Activated naive CD8-positive, alpha-beta T cell treated with anti-CD3 and anti-CD28 coated beads, Interleukin-2, amount 10 ng/mL, durations not matched to agents 7 days and 5 days (primary cell): ENCODE data around the gene IKBKG. TPM values are rescaled to one million over a fixed set of nuclear protein-coding genes. Genes with fewer than 3 reads are reported as not detected.
A peak's percentile ranks its signal among the peaks of the same experiment; 100 is the strongest.
"Not testable (repeated sequence)": the region's sequence is repeated elsewhere in the genome, so short reads cannot be mapped to it uniquely, and the experiment has no call there.

Experiments
- ATAC-seq: fragments of 150-1000 bp; cut with Tn5 transposase; one replicate; pipeline ENCODE4 v1.10.0; 2021; ENCODE audit warnings: low read depth, moderate library complexity
- POLR2A ChIA-PET: fragments of 350-600 bp; sonication (Branson Sonifier 250); formaldehyde crosslinking; loops from one replicate; lab custom pipeline; 2021; ENCODE audit warnings: antibody characterized with exemption; lab: Charles Lee
- DNase-seq: peaks from one replicate; pipeline ENCODE4 v3.0.0; 2021
- H3K27ac Mint-ChIP-seq: one replicate; pipeline ENCODE4 v1.8.0; 2022; ENCODE audit warnings: mild to moderate bottlenecking, mixed read lengths
- H3K27me3 Mint-ChIP-seq: one replicate; pipeline ENCODE4 v1.8.0; 2022; ENCODE audit warnings: mild to moderate bottlenecking, moderate library complexity, mixed read lengths
- H3K36me3 Mint-ChIP-seq: one replicate; pipeline ENCODE4 v1.8.0; 2021; ENCODE audit warnings: mild to moderate bottlenecking, mixed read lengths
- H3K4me1 Mint-ChIP-seq: one replicate; pipeline ENCODE4 v1.8.0; 2021; ENCODE audit warnings: mixed read lengths
- H3K4me3 Mint-ChIP-seq: one replicate; pipeline ENCODE4 v1.8.0; 2022; ENCODE audit warnings: mild to moderate bottlenecking, moderate library complexity, mixed read lengths
- H3K9me3 Mint-ChIP-seq: one replicate; pipeline ENCODE4 v1.8.0; 2021; ENCODE audit warnings: mixed read lengths
- total RNA-seq, 2 experiments: library from RNA; stranded (reverse); gene quantifications; one replicate each; pipeline ENCODE4 v1.2.3, GENCODE V29; 2021

IKBKG gene
- 10 to 100 TPM; 56.1 to 61.7 TPM for total RNA-seq

- Mint-ChIP-seq H3K27me3 (no peaks in the 10 kb centered on the region), H3K4me3 (peak within 1 kb of the TSS; percentile 96), H3K9me3 (no peaks in the 10 kb centered on the region), H3K4me1 (peaks cover 34% of the 10 kb centered on the region), H3K36me3 (peaks cover 14% of the 10 kb centered on the region), H3K27ac (peak within 1 kb of the TSS; percentile 84)
- DNase-seq (peak; percentile 93), ATAC-seq (peak; percentile 79)
- POLR2A ChIA-PET: interaction anchor here (0.6 to 1.9 kb wide), 6 partner anchors 57 to 509 kb away, joined by 3 to 10 read pairs (median 4); partner anchors contain the start of genes RPL10 and SLC10A3
Measured at GRCh38 chrX:154547245-154548027, at the start of gene IKBKG. Gene IKBKG (plus strand): TSS chrX:154547620. CDS start chrX:154552003, 4,383 bp downstream.

- not testable (repeated sequence) for H3K4me1 Mint-ChIP-seq, ATAC-seq
Measured at GRCh38 chrX:154501423-154501822, 46.0 kb upstream of the IKBKG start.

GRCh38 chrX:154502098-154502497 lies 45.3 kb upstream of the IKBKG start:
- no peak overlapping the region for H3K27ac Mint-ChIP-seq
- no peaks in the 10 kb centered on the region for H3K9me3 Mint-ChIP-seq
- POLR2A ChIA-PET: interaction anchor here (0.7 kb wide), 3 partner anchors 9 to 37 kb away, joined by 4 to 5 read pairs (median 4); partner anchors contain the start of gene UBL4A
- ATAC-seq (no peak), DNase-seq (no peak)
- peaks cover 3% of the 10 kb centered on the region for H3K4me1 Mint-ChIP-seq
- no peaks in the 10 kb centered on the region for H3K27me3 Mint-ChIP-seq
- no peak overlapping the region for H3K4me3 Mint-ChIP-seq
- H3K36me3 Mint-ChIP-seq: no peaks in the 10 kb centered on the region

More at GRCh38 chrX:154501423-154501822, 46.0 kb upstream of the IKBKG start:
- not testable (repeated sequence) for H3K4me3 Mint-ChIP-seq, H3K27ac Mint-ChIP-seq, H3K27me3 Mint-ChIP-seq, H3K36me3 Mint-ChIP-seq, DNase-seq, H3K9me3 Mint-ChIP-seq
- POLR2A ChIA-PET: interaction anchor here (0.7 kb wide), 1 partner anchor 15 kb away, joined by 4 read pairs; the partner anchor contains the start of gene UBL4A

GRCh38 chrX:154502989-154503388 lies 44.4 kb upstream of the IKBKG start:
- POLR2A ChIA-PET: no interaction called here
- Mint-ChIP-seq H3K4me1 (no peaks in the 10 kb centered on the region), H3K9me3 (no peaks in the 10 kb centered on the region), H3K27ac (no peak overlapping the region), H3K36me3 (no peaks in the 10 kb centered on the region), H3K27me3 (no peaks in the 10 kb centered on the region), H3K4me3 (no peak overlapping the region)
- ATAC-seq (no peak), DNase-seq (no peak)

GRCh38 chrX:154505734-154506133 lies 41.7 kb upstream of the IKBKG start:
- no peak for DNase-seq
- Mint-ChIP-seq H3K36me3 (peaks cover 11% of the 10 kb centered on the region), H3K4me1 (peaks cover 4% of the 10 kb centered on the region), H3K27me3 (no peaks in the 10 kb centered on the region), H3K4me3 (no peak overlapping the region), H3K9me3 (peaks cover 1% of the 10 kb centered on the region), H3K27ac (no peak overlapping the region)
- no peak for ATAC-seq
- POLR2A ChIA-PET: no interaction called here

GRCh38 chrX:154506483-154507332 lies 40.7 kb upstream of the IKBKG start:
- H3K4me1 Mint-ChIP-seq: peaks cover 11% of the 10 kb centered on the region
- no peak overlapping the region for H3K27ac Mint-ChIP-seq
- DNase-seq (no peak), ATAC-seq (no peak)
- POLR2A ChIA-PET: no interaction called here
- H3K27me3 Mint-ChIP-seq: no peaks in the 10 kb centered on the region
- H3K36me3 Mint-ChIP-seq: peaks cover 13% of the 10 kb centered on the region
- H3K4me3 Mint-ChIP-seq: no peak overlapping the region
- H3K9me3 Mint-ChIP-seq: peaks cover 1% of the 10 kb centered on the region

GRCh38 chrX:154507673-154508383 lies 39.6 kb upstream of the IKBKG start:
- Mint-ChIP-seq H3K9me3 (peaks cover 1% of the 10 kb centered on the region), H3K4me1 (peaks cover 14% of the 10 kb centered on the region), H3K27ac (no peak overlapping the region), H3K36me3 (peaks cover 13% of the 10 kb centered on the region), H3K27me3 (no peaks in the 10 kb centered on the region), H3K4me3 (no peak overlapping the region)
- POLR2A ChIA-PET: no interaction called here
- ATAC-seq (no peak), DNase-seq (no peak)

- ATAC-seq (no peak), DNase-seq (no peak)
- peaks cover 13% of the 10 kb centered on the region for H3K36me3 Mint-ChIP-seq
- POLR2A ChIA-PET: no interaction called here
- H3K27me3 Mint-ChIP-seq: no peaks in the 10 kb centered on the region
- no peak overlapping the region for H3K27ac Mint-ChIP-seq
- peaks cover 1% of the 10 kb centered on the region for H3K9me3 Mint-ChIP-seq
- no peak overlapping the region for H3K4me3 Mint-ChIP-seq
- peaks cover 14% of the 10 kb centered on the region for H3K4me1 Mint-ChIP-seq
Measured at GRCh38 chrX:154508384-154508745, 39.1 kb upstream of the IKBKG start.

GRCh38 chrX:154509455-154509854 lies 38.0 kb upstream of the IKBKG start:
- H3K36me3 Mint-ChIP-seq: peaks cover 18% of the 10 kb centered on the region
- no peak overlapping the region for H3K4me3 Mint-ChIP-seq
- no peak for ATAC-seq
- no peak for DNase-seq
- H3K27me3 Mint-ChIP-seq: no peaks in the 10 kb centered on the region
- no peak overlapping the region for H3K27ac Mint-ChIP-seq
- POLR2A ChIA-PET: no interaction called here
- peaks cover 20% of the 10 kb centered on the region for H3K4me1 Mint-ChIP-seq
- peaks cover 1% of the 10 kb centered on the region for H3K9me3 Mint-ChIP-seq

- ATAC-seq: no peak
Measured at GRCh38 chrX:154511761-154512160, 35.7 kb upstream of the IKBKG start.

GRCh38 chrX:154512879-154513553 lies 34.4 kb upstream of the IKBKG start:
- peaks cover 30% of the 10 kb centered on the region for H3K4me1 Mint-ChIP-seq
- H3K36me3 Mint-ChIP-seq: peaks cover 23% of the 10 kb centered on the region
- no peak for DNase-seq
- peaks cover 1% of the 10 kb centered on the region for H3K9me3 Mint-ChIP-seq
- POLR2A ChIA-PET: interaction anchor here (1.9 to 4.6 kb wide), 2 partner anchors 23 kb away, joined by 11 to 32 read pairs; partner anchors contain the start of gene SLC10A3
- no peak overlapping the region for H3K4me3 Mint-ChIP-seq
- no peaks in the 10 kb centered on the region for H3K27me3 Mint-ChIP-seq
- no peak overlapping the region for H3K27ac Mint-ChIP-seq
- no peak for ATAC-seq

More at GRCh38 chrX:154511761-154512160, 35.7 kb upstream of the IKBKG start:
- no peak for DNase-seq
- Mint-ChIP-seq H3K36me3 (peaks cover 23% of the 10 kb centered on the region), H3K4me3 (peak overlapping the region; percentile 49), H3K27ac (peak overlapping the region; percentile 91), H3K9me3 (peaks cover 1% of the 10 kb centered on the region), H3K4me1 (peaks cover 30% of the 10 kb centered on the region), H3K27me3 (no peaks in the 10 kb centered on the region)
- POLR2A ChIA-PET: interaction anchor here (1.2 to 1.9 kb wide), 3 partner anchors 12 to 528 kb away, joined by 3 to 11 read pairs (median 3); partner anchors contain the start of gene SLC10A3

- POLR2A ChIA-PET: interaction anchor here (4.6 kb wide), 1 partner anchor 24 kb away, joined by 32 read pairs; the partner anchor contains the start of gene SLC10A3
Measured at GRCh38 chrX:154513716-154514115, 33.7 kb upstream of the IKBKG start.

More at GRCh38 chrX:154513716-154514115, 33.7 kb upstream of the IKBKG start:
- Mint-ChIP-seq H3K27ac (peak overlapping the region; percentile 67), H3K9me3 (peaks cover 1% of the 10 kb centered on the region), H3K4me3 (peak overlapping the region; percentile 48), H3K27me3 (no peaks in the 10 kb centered on the region), H3K4me1 (peaks cover 30% of the 10 kb centered on the region), H3K36me3 (peaks cover 22% of the 10 kb centered on the region)
- ATAC-seq (no peak), DNase-seq (no peak)
